Inferior parietal cortex (tissue), 1 donor: Measurements from ENCODE around the gene RAX.
"Not testable (repeated sequence)": the region's sequence is repeated elsewhere in the genome, so short reads cannot be mapped to it uniquely, and the experiment has no call there.

ENCODE experiments used
- DNase-seq: peaks from one replicate; pipeline ENCODE4 v3.0.0-alpha.2; 2016; ENCODE audit errors: extremely low spot score

The RAX gene

DNA sequence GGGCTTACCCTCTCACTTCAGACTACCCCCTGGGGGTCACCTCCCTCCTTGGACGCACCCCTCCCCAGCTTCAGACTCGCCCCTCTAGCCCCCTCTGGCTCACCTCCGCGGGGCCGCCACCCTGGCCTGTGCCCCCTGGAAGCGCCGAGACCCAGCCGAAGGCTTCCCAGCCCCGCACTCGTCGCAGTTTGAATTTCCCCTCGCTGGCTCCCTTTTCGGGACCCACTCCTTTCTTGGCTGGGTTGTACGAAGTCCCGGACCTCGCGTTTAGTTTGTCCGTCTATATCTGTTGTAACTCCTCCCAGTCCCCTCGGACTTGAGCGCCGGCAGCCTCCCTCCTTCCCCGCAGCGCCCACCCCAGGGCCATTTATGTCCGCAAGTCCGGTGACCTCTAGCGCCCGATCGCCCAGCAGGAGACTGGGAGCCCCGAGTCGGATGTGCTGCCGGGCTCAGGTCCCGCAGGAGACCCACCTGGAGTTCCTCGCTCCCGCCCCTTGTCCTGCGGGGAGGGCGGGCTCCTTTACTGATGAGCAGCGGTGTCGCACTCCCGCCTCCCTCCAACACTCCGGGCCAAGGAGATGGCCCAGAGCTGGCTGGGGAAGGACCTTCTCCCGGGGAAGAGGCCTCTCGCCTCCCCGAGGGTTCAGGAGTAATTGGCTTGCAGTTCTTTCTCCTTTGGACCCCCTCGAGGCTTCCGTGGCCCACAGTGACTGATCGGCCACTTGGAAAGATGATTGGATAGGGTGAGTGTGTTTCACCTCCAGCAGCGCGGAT, 692 bp upstream of the RAX start:
- DNase-seq, result no peak

DNA sequence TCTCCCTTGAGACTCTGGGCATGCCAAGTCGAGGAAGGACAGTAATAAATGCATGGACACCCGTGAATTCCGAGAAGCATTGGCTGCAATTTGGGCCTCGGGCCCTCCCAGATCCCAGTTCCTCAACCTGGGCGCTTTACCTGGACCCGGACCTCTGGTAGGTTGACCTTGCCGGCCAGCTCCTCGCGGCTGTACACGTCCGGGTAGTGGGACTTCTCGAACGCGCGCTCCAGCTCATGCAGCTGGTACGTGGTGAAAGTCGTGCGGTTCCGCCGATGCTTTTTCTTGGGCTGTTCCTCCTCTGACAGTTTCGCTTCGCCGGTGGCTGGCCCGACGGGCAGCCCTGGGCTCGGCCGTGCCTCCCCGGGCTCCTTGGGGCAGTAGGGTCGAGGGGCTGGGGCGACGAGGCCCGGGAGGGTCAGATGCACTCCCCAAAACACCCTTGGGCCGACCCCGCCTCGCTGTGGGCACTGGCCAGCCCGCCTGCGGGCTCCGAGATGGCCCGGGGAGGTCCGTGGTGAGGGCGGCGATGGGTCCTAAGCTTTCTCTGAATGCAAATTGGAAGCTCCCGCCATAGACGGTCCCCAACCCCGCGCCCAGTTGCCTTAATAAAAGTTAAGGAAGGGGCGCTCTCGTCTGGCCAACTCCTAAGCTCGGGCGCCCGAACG, 899 bp downstream of the RAX start:
- DNase-seq, result no peak

DNA sequence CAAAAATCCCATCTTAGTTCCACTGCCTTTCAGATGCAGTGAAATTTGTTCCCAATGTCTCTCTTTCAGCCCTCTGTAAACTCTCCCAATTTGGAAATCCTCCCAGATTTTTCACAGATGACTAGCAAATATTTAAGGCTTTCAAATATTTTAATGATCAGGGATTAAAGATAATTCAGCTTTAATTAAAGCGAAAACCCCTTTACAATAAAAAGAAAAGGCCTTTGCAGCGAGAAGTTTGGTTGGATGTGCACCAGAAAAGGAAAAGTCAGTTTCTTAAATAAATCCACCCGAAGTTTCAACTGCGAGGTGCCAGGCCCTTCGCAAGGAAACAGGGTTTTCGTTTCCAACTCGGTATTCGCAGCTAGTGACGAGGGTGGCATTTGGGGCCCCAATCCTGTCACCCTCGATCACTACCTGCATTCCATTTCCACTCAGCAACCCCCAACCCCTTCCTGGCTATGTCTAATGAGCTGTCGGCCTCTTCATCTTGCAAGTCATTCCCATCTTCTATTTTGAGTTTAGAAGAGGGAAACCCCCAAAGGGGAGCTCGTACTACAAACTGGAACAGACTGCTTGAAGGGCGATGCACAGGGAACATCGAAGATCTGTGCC, 1.5 kb downstream of the RAX start:
- DNase-seq, result no peak

DNA sequence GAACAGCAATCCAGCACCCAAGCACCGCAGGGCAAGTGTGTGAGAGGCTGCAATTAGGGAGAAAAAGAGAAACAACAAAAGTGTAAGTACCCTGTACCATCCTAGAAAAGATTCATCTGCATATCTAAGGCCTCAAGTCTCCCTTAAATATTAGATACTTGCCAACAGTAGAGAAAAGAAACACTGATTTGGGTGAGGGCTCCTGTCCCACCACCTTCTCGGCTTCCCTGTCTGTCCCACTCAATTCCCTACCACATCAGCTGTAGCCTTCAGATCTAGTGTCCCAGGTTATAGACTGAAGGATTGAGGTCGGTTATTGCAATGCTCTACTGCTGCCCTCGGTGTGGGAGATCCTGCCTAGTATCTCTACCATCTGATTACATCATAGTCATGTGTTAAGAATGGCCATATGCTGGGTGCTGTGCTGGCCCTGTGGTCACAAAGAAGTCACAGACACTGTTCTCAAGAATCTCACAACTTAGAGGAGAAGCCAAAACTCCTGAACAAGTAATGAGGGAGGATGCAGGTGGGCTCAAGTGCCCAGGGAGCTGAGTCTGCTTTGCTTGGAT, 2.5 kb downstream of the RAX start:
- DNase-seq, result no peak

DNA sequence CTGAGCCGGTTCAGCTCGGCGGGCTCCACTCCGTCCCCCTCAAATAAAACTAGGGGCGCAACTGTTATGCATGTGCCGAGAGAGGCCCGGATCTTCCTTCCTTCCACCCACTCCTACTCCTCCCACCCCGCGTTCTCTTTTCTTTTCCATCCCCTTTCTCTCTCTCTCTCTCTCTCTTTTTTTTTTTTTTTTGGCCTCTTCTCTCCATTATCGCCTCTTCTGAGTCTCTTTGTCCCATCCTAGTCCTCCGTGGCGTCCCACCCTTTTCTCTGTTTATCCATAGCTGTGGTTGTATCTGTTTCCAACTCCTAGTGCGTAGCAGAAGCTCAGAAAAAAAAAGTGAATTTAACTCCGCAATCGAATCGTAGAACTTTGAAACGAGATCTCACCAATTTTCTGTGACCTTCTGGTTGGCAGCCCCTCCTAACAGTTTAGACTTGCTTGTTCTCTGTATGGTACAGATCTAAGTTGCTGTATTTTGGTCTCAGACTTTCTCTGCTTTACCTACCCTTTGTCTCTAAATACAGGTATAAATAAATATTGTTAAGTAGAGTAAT, 3.6 kb downstream of the RAX start:
- no peak for DNase-seq

DNA sequence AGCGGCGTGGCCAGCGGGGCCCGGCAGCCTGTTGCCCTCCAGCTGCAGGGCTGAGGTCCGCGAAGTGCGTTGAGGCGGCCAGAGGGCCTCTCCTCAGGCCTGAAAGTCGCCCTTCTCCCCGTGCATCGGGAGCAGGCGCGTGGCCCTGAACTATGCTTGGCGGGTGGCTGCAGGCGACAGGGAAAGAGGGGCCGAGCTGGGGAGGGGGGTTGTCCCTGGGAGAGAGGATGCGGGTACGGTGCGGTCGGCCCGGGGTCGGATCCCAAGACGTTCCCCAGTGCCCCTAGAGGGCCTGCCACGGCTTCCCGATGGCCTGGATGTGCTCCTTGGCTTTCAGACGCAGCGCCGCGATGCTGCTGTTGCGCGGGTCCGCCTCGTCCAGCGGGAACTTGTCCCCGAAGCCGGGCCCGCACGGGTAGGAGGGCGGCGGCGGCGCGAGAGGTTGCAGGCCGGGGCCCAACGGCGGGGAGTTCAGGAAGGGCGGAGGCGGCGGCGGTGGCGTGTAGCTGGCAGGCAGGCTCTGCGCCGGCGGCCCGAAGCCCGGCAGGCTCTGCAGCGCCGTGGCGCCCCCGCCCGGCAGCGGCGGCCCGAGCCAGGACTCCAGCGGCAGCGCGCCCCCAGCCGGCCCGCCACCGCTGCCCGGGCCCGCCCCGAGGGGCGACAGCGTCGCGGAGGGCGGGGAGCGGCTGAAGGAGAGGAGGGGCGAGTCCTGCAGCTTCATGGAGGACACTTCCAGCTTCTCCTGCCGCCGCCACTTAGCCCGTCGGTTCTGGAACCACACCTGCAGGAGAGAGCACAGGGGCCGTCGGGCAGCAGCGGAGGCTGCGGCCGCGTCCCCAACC, 4.3 kb downstream of the RAX start:
- no peak for DNase-seq

DNA sequence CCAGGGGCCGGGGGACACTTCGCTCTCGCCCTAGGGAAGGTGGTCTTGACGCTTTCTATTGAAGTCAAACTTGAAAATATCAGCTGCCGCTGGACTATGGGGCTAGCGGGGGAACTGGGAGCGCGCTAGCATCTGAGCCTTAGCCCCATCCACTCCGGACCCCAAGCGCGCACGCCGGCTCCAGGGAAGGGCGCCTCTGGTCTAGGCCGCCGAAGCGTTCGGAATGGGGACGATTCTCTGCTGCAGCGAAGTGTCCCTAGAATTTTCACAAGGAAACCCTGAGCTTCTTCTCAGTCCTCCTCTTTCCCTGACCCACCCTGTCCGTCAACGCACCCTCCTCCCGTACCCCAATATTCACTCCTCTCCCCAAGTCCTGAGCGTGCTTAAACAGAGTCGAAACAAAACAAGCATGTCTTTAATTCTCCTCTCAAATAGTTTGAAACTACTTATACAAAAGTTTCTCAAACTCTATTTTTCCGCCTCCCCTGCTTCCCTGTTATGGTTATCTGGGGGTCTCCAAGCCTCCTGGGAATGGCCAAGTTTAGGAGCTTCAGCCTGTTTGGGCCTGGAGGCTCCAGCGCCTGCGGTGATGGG, 5.0 kb downstream of the RAX start:
- DNase-seq, result no peak

DNA sequence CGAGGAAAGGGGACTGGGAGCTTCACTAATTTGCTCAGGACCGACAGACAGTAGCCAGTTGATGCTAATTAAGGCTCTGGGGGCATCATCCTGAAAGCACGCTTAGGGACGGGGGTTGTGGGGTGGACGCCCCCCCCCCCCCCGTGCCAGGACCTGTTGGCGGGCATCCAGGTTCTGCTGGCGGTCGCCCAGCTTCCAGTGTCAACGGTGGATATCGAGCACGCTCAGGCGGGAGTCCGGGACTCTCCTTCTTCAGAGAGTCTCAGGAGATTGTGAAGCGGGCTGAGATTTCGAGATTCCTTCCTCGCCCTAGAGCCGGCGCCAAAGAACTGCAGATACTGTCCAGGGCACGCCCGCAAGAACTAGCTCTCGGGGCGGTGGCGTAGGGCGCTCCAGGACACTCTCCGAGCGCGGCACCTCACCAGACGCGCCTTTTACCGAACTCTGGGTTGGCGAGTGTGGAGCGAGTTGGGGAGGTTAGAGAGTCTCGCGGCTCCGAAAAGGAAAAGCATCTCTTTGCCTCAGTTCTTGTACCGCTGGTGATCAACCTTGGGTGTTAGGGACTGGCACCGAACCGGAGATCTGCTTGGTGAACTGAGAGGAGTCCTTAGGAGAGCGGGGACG, 5.6 kb downstream of the RAX start:
- no peak for DNase-seq

DNA sequence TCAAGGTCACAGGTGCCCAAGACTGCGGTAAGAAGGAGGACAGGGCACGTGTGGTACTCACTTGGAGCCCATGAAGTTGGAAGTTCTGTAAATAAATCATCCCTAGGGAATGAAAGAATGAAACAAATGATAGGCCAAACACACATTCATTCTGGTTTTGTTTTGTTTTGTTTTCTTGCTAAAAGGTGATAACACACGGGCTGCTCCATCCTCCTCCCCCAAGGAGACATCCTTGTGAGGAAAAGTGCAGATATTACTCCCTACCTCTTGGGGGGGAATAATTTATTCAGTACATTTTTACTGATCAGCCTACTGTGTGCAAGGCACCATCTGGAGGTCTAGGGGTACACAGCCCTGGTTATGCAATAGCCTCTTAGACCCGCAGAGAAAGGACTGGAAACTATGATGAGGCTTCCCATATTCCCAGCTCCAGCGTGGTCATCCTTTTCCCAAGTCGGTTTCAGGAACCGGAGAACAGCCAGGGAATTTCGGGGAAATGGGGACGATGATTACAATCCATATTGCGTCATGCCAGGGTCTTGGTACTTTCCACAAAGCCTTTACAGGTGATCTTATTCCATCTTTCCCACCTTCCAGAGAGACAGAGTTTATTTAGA, 6.3 kb downstream of the RAX start:
- no peak for DNase-seq

DNA sequence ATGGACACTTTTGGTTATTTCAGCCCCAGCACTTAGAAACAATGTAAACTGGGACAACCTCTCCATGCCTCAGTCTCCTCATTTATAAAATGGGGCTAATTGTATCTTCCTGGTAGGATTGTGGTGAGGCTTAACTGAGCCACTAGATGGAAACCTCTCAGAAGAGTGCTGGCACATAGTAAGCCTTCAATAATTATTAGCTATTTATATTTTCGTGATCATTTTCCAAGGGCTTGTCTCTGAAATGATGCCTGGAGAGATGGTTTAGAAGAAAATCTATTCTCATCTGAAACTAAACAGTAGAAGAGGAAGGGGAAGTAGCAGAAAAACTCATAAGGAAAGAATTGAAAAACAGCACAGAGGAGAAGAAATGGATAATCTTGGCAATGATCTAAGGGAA, 6.8 kb downstream of the RAX start:
- no peak for DNase-seq

DNA sequence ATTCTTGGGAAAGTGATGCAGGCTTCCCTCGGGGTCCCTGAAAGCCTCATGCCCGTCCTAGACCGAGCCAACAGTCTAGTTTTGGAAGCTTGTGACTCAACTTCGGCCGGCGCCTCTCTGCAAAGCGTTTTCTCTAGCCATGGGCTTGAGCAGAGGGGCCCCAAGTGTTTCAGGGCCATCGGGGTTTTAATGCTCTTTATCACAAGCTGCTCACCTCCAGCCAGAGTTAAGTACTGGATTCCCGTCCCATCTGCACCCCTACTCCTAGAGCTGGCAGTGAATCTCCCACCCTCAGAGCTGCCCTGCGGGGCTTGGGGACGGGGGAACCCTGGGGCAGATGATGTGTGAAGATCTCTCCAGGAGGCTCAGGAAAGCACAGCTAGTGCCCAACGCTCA, 7.3 kb downstream of the RAX start:
- no peak for DNase-seq

DNA sequence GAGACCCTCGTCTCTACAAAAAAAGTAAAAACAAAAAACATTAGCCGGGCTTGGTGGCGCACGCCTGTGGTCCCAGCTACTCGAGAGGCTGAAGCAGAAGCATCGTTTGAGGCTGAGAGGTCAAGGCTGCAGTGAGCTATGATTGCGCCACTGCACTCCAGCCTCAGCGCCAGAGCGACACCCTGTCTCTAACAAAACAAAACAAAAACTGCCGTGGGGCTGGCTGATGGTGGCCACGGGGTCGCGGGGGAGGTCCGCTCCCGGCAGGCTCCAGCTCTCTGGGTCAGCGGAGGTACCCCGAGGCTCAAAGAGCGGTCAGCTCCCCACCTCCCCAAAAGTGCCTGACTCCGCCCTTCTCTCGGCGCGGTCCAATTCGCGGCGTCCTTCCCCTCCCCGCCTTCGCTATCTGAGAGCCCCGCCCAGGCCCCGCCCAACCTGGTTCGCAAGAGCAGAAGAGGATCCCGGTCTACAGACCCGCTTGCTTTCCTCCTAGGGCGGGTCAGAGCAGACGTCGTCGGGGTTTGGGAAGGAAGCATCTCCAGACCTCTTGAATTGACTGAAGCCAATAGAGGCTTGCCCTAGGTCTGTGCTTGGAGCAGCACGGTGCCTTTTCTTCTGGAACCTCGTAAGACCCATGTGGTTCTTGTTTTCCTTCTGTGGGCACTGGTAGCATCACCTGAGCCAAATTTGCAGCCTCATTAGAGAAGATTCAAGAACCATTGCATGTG, 7.8 kb downstream of the RAX start:
- DNase-seq, result no peak

DNA sequence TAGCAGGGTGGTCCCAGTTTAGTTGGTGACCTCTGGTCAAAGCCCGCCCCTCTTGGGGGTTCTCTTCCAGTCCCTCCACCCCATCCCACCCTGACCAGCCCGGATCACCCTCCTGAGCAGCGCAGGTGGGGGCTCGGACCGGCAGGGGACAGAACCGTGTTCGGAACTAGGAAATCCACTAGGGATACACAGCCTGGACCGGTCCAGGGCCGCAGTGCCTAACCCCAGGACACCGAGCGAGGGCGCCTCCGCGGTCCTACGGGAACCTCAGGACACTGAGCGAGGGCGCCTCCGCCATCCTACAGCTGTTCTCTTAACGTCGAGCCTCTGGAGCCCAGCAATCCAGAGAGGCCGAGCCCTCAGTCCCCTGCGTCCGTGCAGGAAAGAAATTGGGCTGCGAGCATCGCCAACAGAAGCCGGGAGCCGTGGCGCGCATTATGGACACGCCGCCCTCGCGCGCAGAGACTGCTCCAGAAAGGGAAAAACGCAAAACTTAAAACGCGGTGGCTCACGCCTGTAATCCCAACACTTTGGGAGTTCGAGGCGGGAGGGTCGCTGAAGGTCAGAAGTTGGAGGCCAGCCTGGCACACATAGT, 8.5 kb downstream of the RAX start:
- no peak for DNase-seq

DNA sequence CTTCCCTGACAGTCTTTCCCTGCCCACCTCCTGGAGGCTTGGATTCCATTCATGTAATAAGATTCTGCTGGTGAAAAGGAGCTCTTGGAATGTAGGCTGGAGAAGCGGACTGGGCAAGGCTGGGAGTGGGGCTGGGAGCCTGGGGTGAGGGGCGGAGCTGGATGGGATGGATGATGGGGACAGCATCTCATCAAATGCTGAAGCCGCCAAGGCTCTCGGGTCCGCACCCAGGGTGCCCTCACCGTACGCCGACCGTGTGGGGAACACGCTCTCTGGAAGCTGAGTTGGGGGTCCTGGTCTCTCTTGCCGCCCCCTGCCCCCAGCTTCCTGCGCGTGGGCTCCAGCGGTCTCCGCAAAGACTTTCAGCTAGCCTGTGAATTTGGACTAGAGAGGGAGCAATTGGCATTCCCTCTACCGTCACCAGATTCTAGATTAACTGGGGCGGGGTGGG, 9.1 kb downstream of the RAX start:
- DNase-seq, result no peak

DNA sequence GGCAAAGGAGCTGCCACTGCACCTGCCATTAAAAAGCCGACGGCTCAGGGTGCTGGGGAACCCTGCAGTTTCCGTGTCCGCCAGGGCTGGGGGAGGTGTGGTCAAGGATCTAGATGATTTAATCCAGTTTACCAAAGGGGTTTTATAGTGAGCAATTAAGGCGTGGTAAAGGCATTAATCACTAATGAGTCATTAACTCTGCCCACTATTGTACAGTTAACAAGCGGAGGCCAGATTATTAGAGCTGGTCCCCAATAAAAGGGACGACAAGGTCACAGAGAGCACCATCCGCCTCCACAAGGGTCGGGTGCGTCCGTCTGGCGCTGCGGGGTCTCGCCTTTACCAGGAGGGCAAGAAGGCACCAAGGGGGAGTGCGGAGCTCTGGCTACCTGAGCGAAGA, 9.6 kb downstream of the RAX start:
- no peak for DNase-seq

DNA sequence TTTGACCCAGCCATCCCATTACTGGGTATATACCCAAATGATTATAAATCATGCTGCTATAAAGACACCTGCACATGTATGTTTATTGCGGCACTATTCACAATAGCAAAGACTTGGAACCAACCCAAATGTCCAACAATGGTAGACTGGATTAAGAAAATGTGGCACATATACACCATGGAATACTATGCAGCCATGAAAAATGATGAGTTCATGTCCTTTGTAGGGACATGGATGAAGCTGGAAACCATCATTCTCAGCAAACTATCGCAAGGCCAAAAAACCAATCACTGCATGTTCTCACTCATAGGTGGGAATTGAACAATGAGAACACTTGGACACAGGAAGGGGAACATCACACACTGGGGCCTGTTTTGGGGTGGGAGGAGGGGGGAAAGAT, 11.0 kb downstream of the RAX start:
- DNase-seq, result not testable (repeated sequence)

DNA sequence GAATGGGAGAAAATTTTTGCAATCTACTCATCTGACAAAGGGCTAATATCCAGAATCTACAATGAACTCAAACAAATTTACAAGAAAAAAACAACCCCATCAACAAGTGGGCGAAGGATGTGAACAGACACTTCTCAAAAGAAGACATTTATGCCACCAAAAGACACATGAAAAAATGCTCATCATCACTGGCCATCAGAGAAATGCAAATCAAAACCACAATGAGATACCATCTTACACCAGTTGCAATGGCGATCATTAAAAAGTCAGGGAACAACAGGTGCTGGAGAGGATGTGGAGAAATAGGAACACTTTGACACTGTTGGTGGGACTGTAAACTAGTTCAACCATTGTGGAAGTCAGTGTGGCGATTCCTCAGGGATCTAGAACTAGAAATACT, 11.4 kb downstream of the RAX start:
- DNase-seq, result not testable (repeated sequence)

DNA sequence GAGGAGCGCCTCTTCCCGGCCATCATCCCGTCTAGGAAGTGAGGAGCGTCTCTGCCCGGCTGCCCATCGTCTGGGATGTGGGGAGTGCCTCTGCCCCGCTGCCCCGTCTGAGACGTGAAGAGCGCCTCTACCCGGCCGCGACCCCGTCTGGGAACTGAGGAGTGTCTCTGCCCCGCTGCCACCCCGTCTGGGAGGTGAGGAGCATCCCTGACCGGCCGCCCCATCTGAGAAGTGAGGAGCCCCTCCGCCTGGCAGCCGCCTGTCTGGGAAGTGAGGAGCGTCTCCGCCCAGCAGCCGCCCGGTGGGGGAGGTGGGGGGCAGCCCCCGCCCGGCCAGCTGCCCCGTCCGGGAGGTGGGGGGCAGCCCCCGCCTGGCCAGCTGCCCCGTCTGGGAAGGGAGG, 17.8 kb downstream of the RAX start:
- not testable (repeated sequence) for DNase-seq

DNA sequence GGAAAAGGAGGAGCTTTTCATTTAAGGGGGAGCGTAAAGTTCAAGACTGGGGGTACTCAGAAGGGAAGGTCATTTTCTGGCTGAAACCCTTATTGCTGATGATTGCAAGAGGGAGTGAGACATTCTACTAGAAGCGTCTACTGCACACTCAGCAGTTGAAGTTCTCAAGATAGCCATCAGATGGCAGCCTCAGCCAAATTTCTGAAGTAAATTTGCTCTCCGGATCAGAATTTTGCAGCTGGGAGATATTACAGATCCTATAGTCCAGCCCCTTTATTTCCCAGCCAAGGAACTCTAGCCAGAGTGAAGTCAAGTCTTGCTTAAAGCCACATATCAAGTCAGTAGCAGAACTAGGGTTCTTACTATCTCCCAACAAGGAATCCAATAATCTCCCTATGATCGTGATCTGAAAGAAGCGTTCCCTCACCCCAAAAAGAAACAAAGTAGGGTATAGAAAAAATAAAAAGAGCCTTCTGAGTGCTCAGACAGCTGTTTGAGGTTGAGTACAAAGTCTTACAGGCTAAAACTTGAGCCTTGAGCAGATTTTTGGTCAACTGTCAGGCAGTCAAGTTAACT, 24.0 kb downstream of the RAX start:
- DNase-seq, result peak; percentile 88
